Globus pallidus (tissue), 1 donor: ENCODE results near the gene CHRNA7.
"Not testable (repeated sequence)": the region's sequence is repeated elsewhere in the genome, so short reads cannot be mapped to it uniquely, and the experiment has no call there.

Source experiments
- DNase-seq: peaks from one replicate; pipeline ENCODE4 v3.0.0-alpha.2; 2015; ENCODE audit warnings: low spot score

Gene CHRNA7

GRCh38 chr15:32193780-32194179 is 163.5 kb downstream of the CHRNA7 start:
- not testable (repeated sequence) for DNase-seq

- not testable (repeated sequence) for DNase-seq
Measured at GRCh38 chr15:32196206-32196605, 165.9 kb downstream of the CHRNA7 start.

GRCh38 chr15:32198938-32199337 is 168.6 kb downstream of the CHRNA7 start:
- DNase-seq, result not testable (repeated sequence)

- not testable (repeated sequence) for DNase-seq
Measured at GRCh38 chr15:32209081-32209480, 178.8 kb downstream of the CHRNA7 start.

- no peak for DNase-seq
Measured at GRCh38 chr15:32218666-32219065, 188.4 kb downstream of the CHRNA7 start.
